ENCODE measurements around the gene SCN4B. TPM values are rescaled to one million over a fixed set of nuclear protein-coding genes. Genes with fewer than 3 reads are reported as not detected.
A peak's percentile ranks its signal among the peaks of the same experiment; 100 is the strongest.
"Not testable (repeated sequence)": the region's sequence is repeated elsewhere in the genome, so short reads cannot be mapped to it uniquely, and the experiment has no call there.

SCN4B gene
- total RNA-seq, 3 donors from 2014 or later, result not detected

DNA sequence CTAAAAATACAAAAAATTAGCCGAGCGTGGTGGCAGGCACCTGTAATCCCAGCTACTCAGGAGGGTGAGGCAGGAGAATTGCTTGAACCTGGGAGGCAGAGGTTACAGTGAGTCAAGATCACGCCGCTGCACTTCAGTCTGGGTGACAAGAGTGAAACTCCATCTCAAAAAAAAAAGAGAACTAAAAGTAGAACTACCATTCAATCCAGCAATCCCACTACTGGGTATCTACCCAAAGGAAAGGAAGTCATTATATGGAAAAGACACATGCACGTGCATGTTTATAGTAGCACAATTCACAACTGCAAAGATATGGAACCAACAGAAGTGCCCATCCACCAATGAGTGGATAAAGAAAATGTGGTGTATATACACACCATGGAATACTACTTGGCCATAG lies 31.1 kb upstream of the SCN4B start:
- not testable (repeated sequence) for H3K36me3 Mint-ChIP-seq (ENCODE audit: insufficient read depth); DNase-seq; H3K4me3 Mint-ChIP-seq; ATAC-seq; H3K4me1 Mint-ChIP-seq (ENCODE audit: low read depth); H3K9me3 Mint-ChIP-seq
- peaks cover 20% of the 10 kb centered on the region for H3K27me3 Mint-ChIP-seq (ENCODE audit: low read depth)

GRCh38 chr11:118180300-118180703 lies 27.7 kb upstream of the SCN4B start:
- no peaks in the 10 kb centered on the region for H3K4me1 Mint-ChIP-seq (ENCODE audit: low read depth)
- no peaks in the 10 kb centered on the region for H3K9me3 Mint-ChIP-seq
- H3K27me3 Mint-ChIP-seq (ENCODE audit: low read depth), result peaks cover 17% of the 10 kb centered on the region
- H3K36me3 Mint-ChIP-seq (ENCODE audit: insufficient read depth), result no peaks in the 10 kb centered on the region
- peak in 1 of 2 donors; percentile 46 for ATAC-seq
- no peak overlapping the region for H3K4me3 Mint-ChIP-seq
- DNase-seq, result no peak

DNA sequence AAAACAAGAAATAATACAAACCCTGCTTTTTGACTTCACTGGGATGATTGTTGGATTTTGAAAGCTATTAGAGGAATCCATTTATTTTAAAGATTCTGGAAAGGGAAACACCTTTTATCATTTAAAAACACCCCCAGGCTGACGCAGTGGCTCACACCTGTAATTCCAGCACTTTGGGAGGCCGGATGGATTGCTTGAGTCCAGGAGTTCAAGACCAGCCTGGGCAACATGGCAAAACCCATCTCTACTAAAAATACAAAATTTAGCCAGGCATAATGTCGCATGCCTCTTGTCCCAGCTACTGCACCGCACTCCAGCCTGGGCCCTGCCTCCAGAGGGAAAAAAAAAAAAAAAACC lies 24.1 kb upstream of the SCN4B start:
- Mint-ChIP-seq H3K4me3 (no peak overlapping the region), H3K4me1 (ENCODE audit: low read depth) (no peaks in the 10 kb centered on the region), H3K27me3 (ENCODE audit: low read depth) (peaks cover 9% of the 10 kb centered on the region), H3K9me3 (no peaks in the 10 kb centered on the region), H3K36me3 (ENCODE audit: insufficient read depth) (no peaks in the 10 kb centered on the region)
- ATAC-seq (no peak), DNase-seq (no peak)

DNA sequence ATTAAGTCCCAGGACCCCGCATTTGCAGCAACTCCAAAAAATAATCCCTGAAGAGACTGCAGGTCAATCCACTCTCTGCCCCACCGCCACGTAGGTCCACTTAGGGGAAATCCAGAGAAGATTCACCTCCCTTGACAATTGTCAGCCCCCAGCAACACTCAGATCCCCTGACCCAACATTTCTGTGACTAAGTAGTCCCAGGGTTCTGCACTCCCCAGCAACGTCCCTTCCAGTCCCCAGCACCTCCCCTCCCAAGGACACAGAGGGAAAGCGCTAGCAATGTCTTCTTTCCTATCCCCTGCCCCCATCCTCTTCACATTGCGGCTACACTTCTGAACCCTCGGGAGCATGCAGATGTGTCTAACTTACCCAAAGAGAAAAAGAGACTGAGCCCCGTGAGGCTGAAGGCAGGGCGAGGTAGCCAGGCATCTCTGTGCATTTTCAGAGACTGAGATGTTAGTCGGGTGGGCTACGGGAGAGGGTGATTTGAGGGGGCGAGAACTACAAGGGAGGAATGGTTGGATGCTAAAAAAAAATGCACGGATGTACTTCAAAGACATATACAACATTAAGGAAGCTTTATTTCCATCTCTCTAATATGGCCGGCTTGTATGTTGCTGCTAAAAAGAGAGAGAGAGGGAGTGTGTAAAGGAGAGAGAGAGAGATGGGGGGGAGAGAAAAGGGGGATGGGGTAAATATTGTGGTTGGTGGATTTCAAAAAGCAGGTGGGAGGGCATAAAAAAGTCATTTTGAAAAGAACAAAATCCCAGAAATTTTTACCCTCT lies 23.6 kb upstream of the SCN4B start, which contains the start of gene SCN2B:
Gene SCN2B (minus strand): TSS at position 647 of the 785 bp plus-strand sequence. CDS start 208 bp downstream, at position 439.
- no peak within 1 kb of the TSS for H3K4me3 Mint-ChIP-seq
- ATAC-seq (no peak), DNase-seq (no peak)
- H3K36me3 Mint-ChIP-seq (ENCODE audit: insufficient read depth), result no peaks in the 10 kb centered on the region
- no peaks in the 10 kb centered on the region for H3K9me3 Mint-ChIP-seq
- no peaks in the 10 kb centered on the region for H3K4me1 Mint-ChIP-seq (ENCODE audit: low read depth)
- peaks cover 9% of the 10 kb centered on the region for H3K27me3 Mint-ChIP-seq (ENCODE audit: low read depth)

DNA sequence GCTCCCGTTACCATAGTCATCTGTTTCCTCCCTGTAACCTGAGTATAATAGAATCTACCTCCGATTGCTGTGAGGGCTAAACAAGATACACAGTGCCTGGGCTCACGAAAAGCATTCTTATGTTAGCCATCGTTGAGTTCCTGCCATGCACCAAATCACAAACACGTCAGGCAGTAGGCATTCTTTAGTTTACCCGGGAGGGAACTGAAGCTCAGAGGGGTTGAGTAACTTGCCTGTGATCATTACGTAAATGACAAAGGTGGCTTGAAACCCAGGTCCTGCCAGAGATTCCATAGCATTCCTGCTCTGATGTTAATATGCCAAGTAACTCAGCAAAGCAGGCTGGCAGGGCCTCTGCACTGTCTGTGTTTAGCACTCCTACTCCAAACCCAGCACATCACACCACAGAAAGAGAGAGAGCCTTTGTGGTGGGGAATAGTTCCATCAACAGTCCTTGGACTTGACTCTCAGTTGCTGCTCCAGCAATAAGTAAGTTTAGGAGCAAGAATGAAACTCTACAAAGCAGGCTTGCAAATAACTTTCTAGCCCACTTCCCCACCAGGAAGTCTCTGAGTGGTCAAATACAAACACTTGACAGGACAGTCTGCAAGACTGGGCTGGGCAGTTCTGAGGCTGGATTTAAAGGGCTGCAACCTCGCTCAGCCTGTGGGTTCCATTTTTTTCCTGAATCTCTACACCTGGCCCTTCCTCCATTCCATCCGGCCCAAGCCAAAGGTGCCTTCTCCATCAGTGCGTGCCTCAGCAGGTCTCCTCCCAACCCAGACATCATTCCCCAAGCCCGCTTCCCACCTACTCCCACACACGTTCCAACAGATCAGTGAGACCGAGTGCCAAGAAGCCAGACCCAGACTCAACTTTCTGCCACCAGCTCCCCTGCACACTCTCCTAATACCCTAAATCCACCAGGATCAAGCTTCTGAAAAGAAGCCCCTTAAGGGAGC lies 22.7 kb upstream of the SCN4B start:
- Mint-ChIP-seq H3K9me3 (no peaks in the 10 kb centered on the region), H3K4me1 (ENCODE audit: low read depth) (no peaks in the 10 kb centered on the region), H3K4me3 (no peak overlapping the region), H3K27me3 (ENCODE audit: low read depth) (peaks cover 10% of the 10 kb centered on the region), H3K36me3 (ENCODE audit: insufficient read depth) (no peaks in the 10 kb centered on the region)
- DNase-seq (no peak), ATAC-seq (no peak)

- no peak for DNase-seq
- Mint-ChIP-seq H3K4me1 (ENCODE audit: low read depth) (no peaks in the 10 kb centered on the region), H3K27me3 (ENCODE audit: low read depth) (peaks cover 12% of the 10 kb centered on the region), H3K36me3 (ENCODE audit: insufficient read depth) (no peaks in the 10 kb centered on the region), H3K4me3 (no peak overlapping the region), H3K9me3 (no peaks in the 10 kb centered on the region)
- ATAC-seq, result no peak
These were observed 21.5 kb upstream of the SCN4B start for GRCh38 chr11:118174006-118174567.

- H3K36me3 Mint-ChIP-seq (ENCODE audit: insufficient read depth), result no peaks in the 10 kb centered on the region
- peaks cover 14% of the 10 kb centered on the region for H3K27me3 Mint-ChIP-seq (ENCODE audit: low read depth)
- no peaks in the 10 kb centered on the region for H3K9me3 Mint-ChIP-seq
- DNase-seq (no peak), ATAC-seq (no peak)
- no peaks in the 10 kb centered on the region for H3K4me1 Mint-ChIP-seq (ENCODE audit: low read depth)
- H3K4me3 Mint-ChIP-seq, result no peak overlapping the region
These were observed 19.7 kb upstream of the SCN4B start for GRCh38 chr11:118172356-118172755.

DNA sequence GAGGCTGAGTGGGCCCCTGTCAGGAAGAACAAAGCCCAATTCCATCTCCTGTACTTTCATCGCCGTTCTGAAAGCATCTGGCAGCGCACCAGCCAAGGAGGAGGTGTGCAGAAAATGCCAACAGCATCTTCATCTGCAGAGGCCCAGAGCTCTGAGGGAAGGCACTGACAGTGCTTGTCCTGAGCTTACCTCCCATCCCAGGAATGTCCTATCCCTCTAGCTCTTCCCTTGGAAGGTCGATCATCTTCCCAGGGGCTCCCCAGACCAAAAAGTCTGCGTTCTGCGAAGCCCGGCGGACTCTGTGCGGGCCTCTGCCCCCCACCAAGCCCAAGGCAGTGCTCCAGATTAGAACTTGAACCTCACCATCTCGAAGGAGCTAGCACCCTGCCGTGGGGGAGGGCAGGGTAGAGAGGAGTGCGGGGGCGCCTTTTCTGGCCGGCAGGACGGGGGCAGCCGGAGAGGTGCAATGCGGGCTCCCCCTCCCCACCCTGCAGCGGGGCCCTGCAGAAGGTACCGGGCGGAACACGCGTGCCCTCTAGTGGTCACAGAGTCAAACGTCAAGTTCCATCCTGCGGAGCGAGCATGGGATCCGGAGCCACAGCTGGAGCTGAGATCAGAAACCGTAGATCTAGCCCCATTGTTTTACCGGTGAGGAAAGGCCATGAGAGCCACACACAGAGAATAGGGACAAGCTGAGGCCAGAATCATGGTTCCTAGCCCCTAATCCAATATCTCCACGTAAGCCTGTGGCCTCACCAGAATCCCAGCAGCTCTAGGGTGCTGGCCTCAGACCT lies 18.8 kb upstream of the SCN4B start:
- peak; percentile 69 for DNase-seq
- H3K36me3 Mint-ChIP-seq (ENCODE audit: insufficient read depth), result no peaks in the 10 kb centered on the region
- H3K4me1 Mint-ChIP-seq (ENCODE audit: low read depth), result no peaks in the 10 kb centered on the region
- ATAC-seq, result peak; percentile 91
- H3K9me3 Mint-ChIP-seq, result no peaks in the 10 kb centered on the region
- H3K27me3 Mint-ChIP-seq (ENCODE audit: low read depth), result peaks cover 17% of the 10 kb centered on the region
- no peak overlapping the region for H3K4me3 Mint-ChIP-seq

GRCh38 chr11:118170882-118171268 lies 18.3 kb upstream of the SCN4B start:
- ATAC-seq (no peak), DNase-seq (no peak)
- Mint-ChIP-seq H3K4me1 (ENCODE audit: low read depth) (no peaks in the 10 kb centered on the region), H3K27me3 (ENCODE audit: low read depth) (peaks cover 12% of the 10 kb centered on the region), H3K36me3 (ENCODE audit: insufficient read depth) (no peaks in the 10 kb centered on the region), H3K9me3 (no peaks in the 10 kb centered on the region), H3K4me3 (no peak overlapping the region)

- Mint-ChIP-seq H3K36me3 (ENCODE audit: insufficient read depth) (no peaks in the 10 kb centered on the region), H3K27me3 (ENCODE audit: low read depth) (peaks cover 12% of the 10 kb centered on the region), H3K4me1 (ENCODE audit: low read depth) (no peaks in the 10 kb centered on the region), H3K9me3 (no peaks in the 10 kb centered on the region), H3K4me3 (no peak overlapping the region)
- no peak for DNase-seq
- ATAC-seq, result no peak
These were observed 17.6 kb upstream of the SCN4B start for GRCh38 chr11:118170231-118170630.

DNA sequence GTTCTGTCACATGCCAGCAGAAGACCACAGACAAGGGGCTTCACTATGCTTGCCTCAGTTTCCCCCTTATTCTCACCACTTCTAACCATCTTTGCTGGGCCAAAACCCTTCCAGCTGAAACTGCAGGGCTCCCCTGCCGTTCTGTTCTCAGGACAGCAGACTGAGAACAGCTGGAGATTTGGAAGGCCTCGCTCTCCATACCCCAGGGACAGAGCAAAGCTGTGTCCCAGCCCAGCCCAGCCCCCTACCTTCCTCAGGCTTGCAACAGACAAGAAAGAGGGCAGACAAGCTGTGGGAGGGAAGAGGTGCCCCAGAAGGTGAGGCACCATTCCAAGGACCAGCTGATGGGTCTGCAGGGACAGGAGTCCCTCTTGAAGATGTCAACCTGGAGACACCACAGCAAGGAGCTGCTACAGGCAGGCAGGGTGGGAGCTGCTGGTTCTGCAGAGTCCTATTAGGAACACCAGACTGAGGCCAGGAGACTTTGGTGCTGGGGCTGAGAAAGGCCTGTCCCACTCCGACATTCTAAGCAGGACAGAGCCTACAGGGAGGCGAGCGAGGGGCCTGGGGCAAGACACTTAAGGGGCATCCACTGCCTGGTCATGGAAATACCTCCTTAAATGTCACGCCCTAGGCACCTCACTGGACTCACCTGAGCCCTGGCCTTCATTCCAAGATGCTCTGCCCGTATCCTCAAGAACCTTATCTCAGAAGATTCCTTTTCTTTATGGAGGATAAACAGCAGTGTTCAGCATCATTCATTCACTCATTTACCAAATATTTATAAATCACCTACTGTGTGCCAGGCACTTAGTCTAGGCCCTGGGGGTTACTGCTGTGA lies 16.9 kb upstream of the SCN4B start:
- ATAC-seq (no peak), DNase-seq (no peak)
- peaks cover 12% of the 10 kb centered on the region for H3K27me3 Mint-ChIP-seq (ENCODE audit: low read depth)
- H3K36me3 Mint-ChIP-seq (ENCODE audit: insufficient read depth), result no peaks in the 10 kb centered on the region
- H3K4me1 Mint-ChIP-seq (ENCODE audit: low read depth), result no peaks in the 10 kb centered on the region
- no peak overlapping the region for H3K4me3 Mint-ChIP-seq
- no peaks in the 10 kb centered on the region for H3K9me3 Mint-ChIP-seq

DNA sequence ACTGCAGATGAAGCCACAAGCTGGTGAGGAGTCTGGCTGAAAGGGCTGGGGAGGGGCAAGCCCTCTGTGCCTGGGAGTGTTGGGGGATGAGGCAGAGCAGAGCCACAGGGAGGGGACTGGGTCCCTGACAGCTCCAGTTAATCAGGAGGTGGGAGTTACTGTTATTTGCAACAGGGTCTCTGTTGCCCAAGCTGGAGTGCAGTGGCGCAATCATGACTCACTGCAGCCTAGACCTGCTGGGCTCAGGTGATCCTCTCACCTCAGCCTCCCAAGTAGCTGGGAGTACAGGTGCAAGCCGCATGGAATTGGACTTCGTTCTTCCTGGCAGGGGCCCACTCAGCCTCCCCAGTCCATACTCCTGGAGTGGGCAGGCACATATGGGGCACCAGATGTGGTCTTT lies 16.1 kb upstream of the SCN4B start:
- no peak overlapping the region for H3K4me3 Mint-ChIP-seq
- ATAC-seq, result no peak
- DNase-seq, result no peak
- peaks cover 12% of the 10 kb centered on the region for H3K27me3 Mint-ChIP-seq (ENCODE audit: low read depth)
- H3K4me1 Mint-ChIP-seq (ENCODE audit: low read depth), result no peaks in the 10 kb centered on the region
- H3K9me3 Mint-ChIP-seq, result no peaks in the 10 kb centered on the region
- H3K36me3 Mint-ChIP-seq (ENCODE audit: insufficient read depth), result no peaks in the 10 kb centered on the region

DNA sequence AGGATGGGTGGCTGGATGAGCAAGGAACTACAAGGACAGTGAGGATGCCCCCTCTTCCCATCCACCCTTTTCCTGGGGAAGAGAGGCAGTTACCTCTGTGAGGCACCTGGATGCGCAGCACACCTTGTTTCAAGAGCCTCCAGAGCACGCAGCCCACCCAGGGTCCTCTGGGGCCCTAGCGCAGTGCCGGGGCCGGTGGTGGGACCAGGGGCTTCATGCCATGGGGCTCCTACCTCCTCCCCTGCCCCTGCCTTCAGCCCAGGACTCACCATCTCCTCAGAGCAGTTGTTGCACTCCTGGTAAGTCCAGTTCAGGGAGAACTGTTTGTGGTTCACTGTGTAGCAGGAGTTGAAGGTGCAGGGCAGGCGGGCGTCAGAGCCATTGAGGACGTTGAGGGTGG lies 15.7 kb upstream of the SCN4B start:
- Mint-ChIP-seq H3K4me1 (ENCODE audit: low read depth) (no peaks in the 10 kb centered on the region), H3K9me3 (no peaks in the 10 kb centered on the region), H3K36me3 (ENCODE audit: insufficient read depth) (no peaks in the 10 kb centered on the region), H3K4me3 (no peak overlapping the region), H3K27me3 (ENCODE audit: low read depth) (peaks cover 16% of the 10 kb centered on the region)
- ATAC-seq (no peak), DNase-seq (no peak)
